ENCODE measurements around the gene SLC1A7. TPM values are rescaled to one million over a fixed set of nuclear protein-coding genes. Genes with fewer than 3 reads are reported as not detected.
A peak's percentile ranks its signal among the peaks of the same experiment; 100 is the strongest.

SLC1A7 gene
- total and polyA plus RNA-seq, 7 donors, result 0.16 to 1.6 (median 0.85) TPM; not detected in 1

- TF ChIP-seq EP300 (IDR thresholded peaks at IDR 0.05) (no peak), POLR2A (IDR thresholded peaks at IDR 0.05) (no peak), CTCF (IDR thresholded peaks at IDR 0.05) (no peak), POLR2AphosphoS5 (IDR thresholded peaks at IDR 0.05) (no peak)
- intact Hi-C loops (cut with DNase I), result no loop called here
- no peak for DNase-seq
- H3K4me1 ChIP-seq, result no peaks in the 10 kb centered on the region
- H3K36me3 ChIP-seq, result peaks cover 23 to 73% (median 46%) of the 10 kb centered on the region in 4 donors
- H3K27ac ChIP-seq, result no peak overlapping the region
- H3K9me3 ChIP-seq, result no peaks in the 10 kb centered on the region
- H3K27me3 ChIP-seq, result no peaks in the 10 kb centered on the region
- no peak overlapping the region for H3K4me3 ChIP-seq
- 76 to 85% methylated on average over 4 of the region's 4 CpGs for WGBS, 2 donors
Measured at GRCh38 chr1:53079251-53079650, 63.2 kb downstream of the SLC1A7 start.

GRCh38 chr1:53078333-53079101 lies 63.9 kb downstream of the SLC1A7 start:
- no peak for DNase-seq
- peaks cover 23 to 66% (median 44%) of the 10 kb centered on the region in 4 donors for H3K36me3 ChIP-seq
- H3K9me3 ChIP-seq, result no peaks in the 10 kb centered on the region
- H3K4me1 ChIP-seq, result no peaks in the 10 kb centered on the region
- WGBS, 2 donors, result 94 to 95% methylated on average over 46 of the region's 46 CpGs
- no peak overlapping the region for H3K27ac ChIP-seq
- no peaks in the 10 kb centered on the region for H3K27me3 ChIP-seq
- H3K4me3 ChIP-seq, result no peak overlapping the region
- TF ChIP-seq EP300 (IDR thresholded peaks at IDR 0.05) (no peak), CTCF (IDR thresholded peaks at IDR 0.05) (no peak), POLR2A (IDR thresholded peaks at IDR 0.05) (no peak), POLR2AphosphoS5 (IDR thresholded peaks at IDR 0.05) (no peak)
- intact Hi-C loops (cut with DNase I), result no loop called here

- 93 to 94% methylated on average over 13 of the region's 13 CpGs for WGBS, 2 donors
- Histone ChIP-seq H3K4me1 (no peaks in the 10 kb centered on the region), H3K9me3 (no peaks in the 10 kb centered on the region), H3K4me3 (no peak overlapping the region), H3K27me3 (no peaks in the 10 kb centered on the region), H3K27ac (no peak overlapping the region), H3K36me3 (peaks cover 22 to 57% (median 45%) of the 10 kb centered on the region in 4 donors)
- intact Hi-C loops (cut with DNase I), result no loop called here
- no peak for DNase-seq
- TF ChIP-seq POLR2AphosphoS5 (IDR thresholded peaks at IDR 0.05), result no peak
Measured at GRCh38 chr1:53077599-53077965, 64.9 kb downstream of the SLC1A7 start.

GRCh38 chr1:53076721-53077598 lies 65.5 kb downstream of the SLC1A7 start:
- Histone ChIP-seq H3K27me3 (no peaks in the 10 kb centered on the region), H3K36me3 (peaks cover 16 to 50% (median 41%) of the 10 kb centered on the region in 4 donors), H3K4me3 (no peak overlapping the region), H3K4me1 (no peaks in the 10 kb centered on the region), H3K27ac (no peak overlapping the region), H3K9me3 (no peaks in the 10 kb centered on the region)
- peak; percentile 63 for DNase-seq
- TF ChIP-seq CTCF (IDR thresholded peaks at IDR 0.05), result no peak
- TF ChIP-seq POLR2AphosphoS5 (IDR thresholded peaks at IDR 0.05), result no peak
- TF ChIP-seq EP300 (IDR thresholded peaks at IDR 0.05), result no peak
- no peak for TF ChIP-seq POLR2A (IDR thresholded peaks at IDR 0.05)
- intact Hi-C loops (cut with DNase I), result no loop called here
- 91 to 92% methylated on average over 19 of the region's 19 CpGs for WGBS, 2 donors

GRCh38 chr1:53076165-53076564 lies 66.3 kb downstream of the SLC1A7 start:
- Histone ChIP-seq H3K4me1 (no peaks in the 10 kb centered on the region), H3K36me3 (peaks cover 18 to 47% (median 33%) of the 10 kb centered on the region in 4 donors), H3K9me3 (no peaks in the 10 kb centered on the region), H3K27me3 (no peaks in the 10 kb centered on the region), H3K4me3 (no peak overlapping the region), H3K27ac (no peak overlapping the region)
- no peak for TF ChIP-seq POLR2A (IDR thresholded peaks at IDR 0.05)
- no peak for TF ChIP-seq EP300 (IDR thresholded peaks at IDR 0.05)
- TF ChIP-seq CTCF (IDR thresholded peaks at IDR 0.05), result no peak
- no peak for TF ChIP-seq POLR2AphosphoS5 (IDR thresholded peaks at IDR 0.05)
- DNase-seq, result peak; percentile 43
- WGBS, 2 donors, result 94 to 95% methylated on average over 9 of the region's 9 CpGs
- intact Hi-C loops (cut with DNase I), result no loop called here

All from sigmoid colon (tissue), 7 donors.